H1 (cell line): ENCODE measurements around the gene HOXD10. TPM values are rescaled to one million over a fixed set of nuclear protein-coding genes. Genes with fewer than 3 reads are reported as not detected.

Source experiments
- CTCF ChIA-PET: fragments of 300-600 bp; sonication (Branson Sonifier 250); formaldehyde crosslinking; loops from one replicate; lab custom pipeline; 2021; ENCODE audit not compliant: partially characterized antibody; lab: Charles Lee
- POLR2A ChIA-PET: fragments of 300-600 bp; sonication (Branson Sonifier 250); formaldehyde crosslinking; loops from one replicate; lab custom pipeline; 2021; ENCODE audit warnings: inconsistent platforms; ENCODE audit not compliant: partially characterized antibody; lab: Charles Lee
- DNase-seq, 2 experiments: peaks; one replicate each; pipeline versions ENCODE4 v3.0.0 to v3.0.0-alpha.2; 2010 to 2022; ENCODE audit warnings: low spot score in 2 of 2, low read depth in 1 of 2, mixed read lengths in 1 of 2
- FAIRE-seq: peaks from 2 replicates; lab custom pipeline; 2011; peaks lifted over from hg19 to GRCh38; lab: Jason Lieb, UNC
- H2AFZ ChIP-seq: 2 replicates; pipeline ENCODE4 v1.8.1; 2012; ENCODE audit warnings: low read length, inconsistent platforms
- H2AK5ac ChIP-seq: 2 replicates; pipeline ENCODE4 v1.6.1; 2013; ENCODE audit warnings: low read depth, low read length
- H2BK120ac ChIP-seq: replicated peaks from 2 replicates; pipeline ENCODE3; 2013; ENCODE audit warnings: low read depth, low read length, inconsistent platforms
- H2BK12ac ChIP-seq: 2 replicates; pipeline ENCODE4 v1.6.1; 2013; ENCODE audit warnings: low read depth, low read length
- H2BK15ac ChIP-seq: 2 replicates; pipeline ENCODE4 v1.6.1; 2013; ENCODE audit warnings: low read length
- H2BK20ac ChIP-seq: 2 replicates; pipeline ENCODE4 v1.6.1; 2013; ENCODE audit warnings: low read length
- H2BK5ac ChIP-seq: 2 replicates; pipeline ENCODE4 v1.6.1; 2013; ENCODE audit warnings: low read depth, low read length
- H3K14ac ChIP-seq: 2 replicates; pipeline ENCODE4 v1.6.1; 2013; ENCODE audit warnings: inconsistent platforms; ENCODE audit not compliant: insufficient read length
- H3K18ac ChIP-seq: 2 replicates; pipeline ENCODE4 v1.6.1; 2013; ENCODE audit warnings: low read length; ENCODE audit errors: extremely low read depth
- H3K23ac ChIP-seq: 2 replicates; pipeline ENCODE4 v1.6.1; 2013; ENCODE audit warnings: inconsistent platforms; ENCODE audit not compliant: insufficient read length
- H3K23me2 ChIP-seq: 2 replicates; pipeline ENCODE4 v1.6.1; 2013; ENCODE audit warnings: low read depth, low read length
- H3K27ac ChIP-seq: 2 replicates; pipeline ENCODE4 v1.6.1; 2011; ENCODE audit warnings: low read depth, low read length, inconsistent platforms
- H3K27me3 ChIP-seq, 4 experiments: replicated peaks in 1 of 4; 1 replicate in 1 of 4; 2 replicates in 3 of 4; pipeline versions ENCODE4 v1.6.1 to v1.8.1; 2011 to 2013; ENCODE audit warnings: low read length in 3 of 4, mild to moderate bottlenecking in 3 of 4, inconsistent platforms in 2 of 4, mixed read lengths in 2 of 4, moderate library complexity in 1 of 4; ENCODE audit not compliant: control insufficient read depth in 3 of 4, insufficient read depth in 3 of 4; ENCODE audit errors: extremely low read depth in 1 of 4
- H3K36me3 ChIP-seq, 4 experiments: 2 replicates each; pipeline versions ENCODE4 v1.6.1 to v1.8.1; 2011 to 2013; ENCODE audit warnings: mild to moderate bottlenecking in 4 of 4, low read length in 3 of 4, moderate library complexity in 2 of 4, control low read depth in 1 of 4, inconsistent platforms in 1 of 4; ENCODE audit not compliant: insufficient read depth in 4 of 4, control insufficient read depth in 2 of 4
- H3K4ac ChIP-seq: replicated peaks from 2 replicates; pipeline ENCODE3; 2013; ENCODE audit warnings: low read length, low read depth, mixed read lengths, inconsistent platforms; ENCODE audit not compliant: insufficient read length
- H3K4me1 ChIP-seq, 4 experiments: replicated peaks in 1 of 4; 1 replicate in 1 of 4; 2 replicates in 3 of 4; pipeline versions ENCODE4 v1.6.1 to v1.8.1; 2011 to 2013; ENCODE audit warnings: low read length in 3 of 4, inconsistent platforms in 2 of 4, mixed read lengths in 1 of 4; ENCODE audit not compliant: insufficient read depth in 4 of 4, control insufficient read depth in 3 of 4
- H3K4me2 ChIP-seq, 2 experiments: 2 replicates each; pipeline versions ENCODE4 v1.6.1 to v1.8.1; 2011 to 2013; ENCODE audit warnings: low read depth in 2 of 2, low read length in 2 of 2, control low read depth in 1 of 2, inconsistent platforms in 1 of 2, mild to moderate bottlenecking in 1 of 2; ENCODE audit not compliant: insufficient read depth in 1 of 2
- H3K4me3 ChIP-seq, 4 experiments: fragments of 200-600, 300-600 bp in 1 of 4; sonication (generic), shearing (Covaris generic), sonication (Bioruptor Twin) in 1 of 4; 2 replicates each; pipeline versions ENCODE4 v1.5.1 to v1.8.1; 2011 to 2016; ENCODE audit warnings: low read length in 4 of 4, low read depth in 3 of 4, control low read depth in 2 of 4, inconsistent platforms in 2 of 4, mild to moderate bottlenecking in 2 of 4, mixed read lengths in 1 of 4, moderate library complexity in 1 of 4; ENCODE audit not compliant: insufficient read depth in 2 of 4; ENCODE audit errors: extremely low read depth in 1 of 4
- H3K56ac ChIP-seq: replicated peaks from 2 replicates; pipeline ENCODE3; 2013; ENCODE audit warnings: low read depth, mild to moderate bottlenecking, mixed read lengths, low read length, inconsistent platforms; ENCODE audit not compliant: insufficient read length
- H3K79me1 ChIP-seq: 2 replicates; pipeline ENCODE4 v1.6.1; 2013; ENCODE audit warnings: low read depth, low read length, control low read depth
- H3K79me2 ChIP-seq, 2 experiments: 2 replicates each; pipeline versions ENCODE4 v1.6.1 to v1.8.1; 2012 to 2013; ENCODE audit warnings: low read length in 2 of 2, mild to moderate bottlenecking in 2 of 2, inconsistent platforms in 1 of 2; ENCODE audit not compliant: insufficient read depth in 2 of 2, control insufficient read depth in 1 of 2
- H3K9ac ChIP-seq, 4 experiments: replicated peaks in 1 of 4; 1 replicate in 1 of 4; 2 replicates in 3 of 4; pipeline versions ENCODE4 v1.6.1 to v1.8.1; 2011 to 2013; ENCODE audit warnings: low read depth in 3 of 4, low read length in 3 of 4, control low read depth in 2 of 4, mild to moderate bottlenecking in 2 of 4, moderate library complexity in 2 of 4, inconsistent platforms in 1 of 4; ENCODE audit errors: extremely low read depth in 1 of 4
- H3K9me3 ChIP-seq, 2 experiments: 2 replicates each; pipeline versions ENCODE4 v1.6.1 to v1.8.1; 2012 to 2013; ENCODE audit warnings: mild to moderate bottlenecking in 2 of 2, moderate library complexity in 2 of 2, control low read depth in 1 of 2, inconsistent platforms in 1 of 2, low read depth in 1 of 2, low read length in 1 of 2, mixed read lengths in 1 of 2; ENCODE audit not compliant: insufficient read depth in 2 of 2
- H4K20me1 ChIP-seq, 2 experiments: replicated peaks in 1 of 2; 2 replicates each; pipeline versions ENCODE3 to v1.8.1; 2011 to 2013; ENCODE audit warnings: inconsistent platforms in 2 of 2, low read length in 2 of 2, mild to moderate bottlenecking in 1 of 2; ENCODE audit not compliant: insufficient read depth in 2 of 2, control insufficient read depth in 1 of 2
- H4K5ac ChIP-seq: 2 replicates; pipeline ENCODE4 v1.6.1; 2013; ENCODE audit warnings: low read length, low read depth, mixed read lengths, inconsistent platforms; ENCODE audit not compliant: insufficient read length
- H4K8ac ChIP-seq: 2 replicates; pipeline ENCODE4 v1.8.0; 2013; ENCODE audit warnings: mild to moderate bottlenecking, moderate library complexity, low read length, inconsistent platforms; ENCODE audit not compliant: insufficient read depth; ENCODE audit errors: extremely low read depth
- H4K91ac ChIP-seq: replicated peaks from 2 replicates; pipeline ENCODE3; 2013; ENCODE audit warnings: low read length, mixed read lengths, inconsistent platforms; ENCODE audit not compliant: insufficient read length
- ASH2L ChIP-seq: fragments of 200-600, 300-600 bp; sonication (generic); IDR thresholded peaks from one replicate; pipeline ENCODE4 v1.7.1; 2017; ENCODE audit warnings: low read length
- BRCA1 ChIP-seq: IDR thresholded peaks from 2 replicates; pipeline ENCODE4 v1.6.1; 2012; ENCODE audit warnings: low read depth, low read length, improper control_type of control experiment
- CTCF ChIP-seq, 3 experiments: IDR thresholded peaks; 1 replicate in 2 of 3; 2 replicates in 1 of 3; pipeline versions ENCODE4 v1.5.1 to v1.6.1; 2011; ENCODE audit warnings: low read length in 3 of 3, mild to moderate bottlenecking in 3 of 3, inconsistent platforms in 2 of 3, low read depth in 1 of 3, moderate library complexity in 1 of 3; ENCODE audit not compliant: insufficient read depth in 1 of 3; ENCODE audit errors: control extremely low read depth in 1 of 3
- GTF2F1 ChIP-seq: IDR thresholded peaks from 2 replicates; pipeline ENCODE4 v1.6.1; 2012; ENCODE audit warnings: low read depth, low read length, improper control_type of control experiment, borderline replicate concordance
- HDAC2 ChIP-seq, 2 experiments: fragments of 300-600 bp in 1 of 2; sonication (generic) in 1 of 2; IDR thresholded peaks; 2 replicates each; pipeline ENCODE4 v1.6.1; 2011 to 2012; ENCODE audit warnings: low read depth in 2 of 2, low read length in 2 of 2, mild to moderate bottlenecking in 2 of 2, moderate library complexity in 2 of 2, borderline replicate concordance in 1 of 2, inconsistent platforms in 1 of 2
- POLR2AphosphoS5 ChIP-seq: IDR thresholded peaks from 2 replicates; pipeline ENCODE4 v1.6.1; 2011; ENCODE audit warnings: low read depth, low read length
- RAD21 ChIP-seq, 2 experiments: IDR thresholded peaks in 1 of 2; conservative IDR thresholded peaks in 1 of 2; 2 replicates each; pipeline ENCODE4 v1.6.1; 2011; ENCODE audit warnings: low read depth in 2 of 2, low read length in 2 of 2, improper control_type of control experiment in 1 of 2, inconsistent platforms in 1 of 2, mild to moderate bottlenecking in 1 of 2, moderate library complexity in 1 of 2
- SAP30 ChIP-seq: fragments of 300-600 bp; sonication (generic); IDR thresholded peaks from 2 replicates; pipeline ENCODE4 v1.7.1; 2012; ENCODE audit warnings: low read length, moderate library complexity, mild to moderate bottlenecking, inconsistent platforms; ENCODE audit not compliant: insufficient read depth, insufficient replicate concordance
- SP1 ChIP-seq: IDR thresholded peaks from 2 replicates; pipeline ENCODE4 v1.6.1; 2011; ENCODE audit warnings: low read depth, low read length
- TCF12 ChIP-seq: IDR thresholded peaks from 2 replicates; pipeline ENCODE4 v1.6.1; 2011; ENCODE audit warnings: low read depth, mild to moderate bottlenecking, low read length
- WGBS, 2 experiments: shearing (Covaris generic) in 1 of 2; methylation state at CpG; one replicate each; pipeline versions ENCODE4 v1.1.6 to v1.1.7; 2013 to 2015; ENCODE audit warnings: low lambda C conversion rate in 2 of 2, mixed read lengths in 2 of 2, inconsistent platforms in 1 of 2, low coverage in 1 of 2, missing lambda C conversion rate in 1 of 2; ENCODE audit not compliant: insufficient replicate concordance in 2 of 2, insufficient coverage in 1 of 2, insufficient read length in 1 of 2; ENCODE audit errors: extremely low coverage in 1 of 2, missing lambda C conversion rate in 1 of 2; 5-methylcytosine and 5-hydroxymethylcytosine counted together
- polyA plus RNA-seq, 7 experiments: library from polyadenylated mRNA; depleted of rRNA in 3 of 7; stranded (reverse) in 5 of 7; unstranded in 2 of 7; fragments of >200 nt in 5 of 7; fragments of 200-250 nt in 2 of 7; gene quantifications; 1 replicate in 5 of 7; 2 replicates in 1 of 7; 4 replicates in 1 of 7; pipeline versions ENCODE4 v1.2.1 to v1.2.3, GENCODE V29; 2011 to 2013; ENCODE audit warnings: missing spikeins in 2 of 7, mixed read lengths in 2 of 7
- total RNA-seq: library from RNA; stranded (reverse); fragmentation: NEBNext Ultra II Directional; extraction: Animal tissue kit (Norgen Biotek cat#: 25700); gene quantifications from 2 replicates; pipeline ENCODE4 v1.2.1, GENCODE V29; 2021

HOXD10 gene
- total and polyA plus RNA-seq, 2 of the 8 experiments (the other 6 are each of a cell fraction or from before 2014, with no cell fraction given): not detected

- no peak overlapping the region for H3K9ac ChIP-seq
- TF ChIP-seq ASH2L (no peak), POLR2AphosphoS5 (no peak), HDAC2 (IDR thresholded peaks at IDR 0.05; ENCODE audit: borderline replicate concordance in 1 of 2, low read depth in 2 of 2, low read length in 2 of 2) (no peak), SP1 (peak; percentile 31; the same call in 1 of the 2 replicates), BRCA1 (no peak), TCF12 (0 out of 2 replicates have a peak, but pooled peaks have one; percentile 74), CTCF (IDR thresholded peaks at IDR 0.05; ENCODE audit: control extremely low read depth in 1 of 3, insufficient read depth in 1 of 3, low read depth in 1 of 3, low read length in 3 of 3) (peak; percentile 73 to 91 (median 86)), SAP30 (no peak), GTF2F1 (no peak), RAD21 (IDR thresholded peaks at IDR 0.05 in 1 of 2, conservative IDR thresholded peaks at IDR 0.05 in 1 of 2; ENCODE audit: low read depth in 2 of 2, low read length in 2 of 2) (peak; percentile 29 to 46; a peak in 3 of 4 replicates)
Measured at GRCh38 chr2:176111309-176111663, 5.3 kb upstream of the HOXD10 start.

More at GRCh38 chr2:176111309-176111663, 5.3 kb upstream of the HOXD10 start:
- H4K8ac ChIP-seq: no peak overlapping the region
- peak; percentile 72 for FAIRE-seq
- H3K79me2 ChIP-seq: no peaks in the 10 kb centered on the region
- no peak overlapping the region for H3K14ac ChIP-seq
- H4K91ac ChIP-seq: no peak overlapping the region
- H3K56ac ChIP-seq: no peak overlapping the region
- no peak overlapping the region for H2BK120ac ChIP-seq
- no peak overlapping the region for H2BK15ac ChIP-seq
- 6% methylated on average over 16 of the region's 16 CpGs; no CpG with 5 or more reads in 1 of the 2 experiments for WGBS, 2 experiments
- H3K79me1 ChIP-seq: no peaks in the 10 kb centered on the region
- peaks cover 0 to 8% (median 0%) of the 10 kb centered on the region in 4 experiments; a peak in 1 of 8 replicates for H3K36me3 ChIP-seq
- peaks cover 0 to 5% of the 10 kb centered on the region in 2 experiments; a peak in 1 of 4 replicates for H3K9me3 ChIP-seq
- no peak overlapping the region for H3K4me2 ChIP-seq
- ChIA-PET POLR2A (interaction anchor here (0.6 kb wide), 1 partner anchor 8 kb away, joined by 3 read pairs; no protein-coding TSS in a partner anchor), CTCF (interaction anchor here (0.5 to 5.4 kb wide), 23 partner anchors 9 to 840 kb away, joined by 3 to 42 read pairs (median 4); partner anchors contain the start of genes EVX2 and HOXD9)
- H3K4me1 ChIP-seq: peaks cover 0 to 11% (median 3%) of the 10 kb centered on the region in 4 experiments; a peak in 5 of 7 replicates
- no peak overlapping the region for H3K23ac ChIP-seq
- H2BK12ac ChIP-seq: no peak overlapping the region
- H2BK20ac ChIP-seq: no peak overlapping the region
- H2AK5ac ChIP-seq: no peak overlapping the region
- no peak overlapping the region for H4K5ac ChIP-seq
- H3K23me2 ChIP-seq: no peaks in the 10 kb centered on the region
- no peak overlapping the region for H2BK5ac ChIP-seq
- no peak overlapping the region for H3K27ac ChIP-seq
- DNase-seq: peak in 1 of 2 experiments; percentile 84
- H4K20me1 ChIP-seq: peaks cover 19 to 29% of the 10 kb centered on the region in 2 experiments
- no peak overlapping the region for H3K4ac ChIP-seq
- peaks cover 96 to 99% (median 98%) of the 10 kb centered on the region in 4 experiments for H3K27me3 ChIP-seq
- H3K4me3 ChIP-seq: no peak overlapping the region
- no peak overlapping the region for H3K18ac ChIP-seq
- H2AFZ ChIP-seq: no peak overlapping the region
